BLaER1 (cell line): ENCODE measurements around the gene NT5C2.

ENCODE experiments used
- H3K27ac ChIP-seq: shearing (Covaris generic); formaldehyde crosslinking; 2 replicates; pipeline ENCODE4 v1.8.1; 2022
- H3K27me3 ChIP-seq: shearing (Covaris generic); formaldehyde crosslinking; 2 replicates; pipeline ENCODE4 v1.8.1; 2022
- H3K36me3 ChIP-seq: shearing (Covaris generic); formaldehyde crosslinking; 2 replicates; pipeline ENCODE4 v1.8.1; 2022
- H3K4me1 ChIP-seq: shearing (Covaris generic); formaldehyde crosslinking; 2 replicates; pipeline ENCODE4 v1.8.1; 2022
- H3K4me2 ChIP-seq: shearing (Covaris generic); formaldehyde crosslinking; 2 replicates; pipeline ENCODE4 v1.8.1; 2022
- H3K4me3 ChIP-seq: shearing (Covaris generic); formaldehyde crosslinking; 2 replicates; pipeline ENCODE4 v1.8.1; 2022
- H3K9ac ChIP-seq: shearing (Covaris generic); formaldehyde crosslinking; 2 replicates; pipeline ENCODE4 v1.8.1; 2022
- H3K9me3 ChIP-seq: shearing (Covaris generic); formaldehyde crosslinking; 2 replicates; pipeline ENCODE4 v1.8.1; 2022
- H4K20me1 ChIP-seq: shearing (Covaris generic); formaldehyde crosslinking; 2 replicates; pipeline ENCODE4 v1.8.1; 2022
- Cebpa-rat ChIP-seq: shearing (Covaris generic); IDR thresholded peaks from 2 replicates; pipeline ENCODE4 v1.8.1; 2022

NT5C2 gene

DNA sequence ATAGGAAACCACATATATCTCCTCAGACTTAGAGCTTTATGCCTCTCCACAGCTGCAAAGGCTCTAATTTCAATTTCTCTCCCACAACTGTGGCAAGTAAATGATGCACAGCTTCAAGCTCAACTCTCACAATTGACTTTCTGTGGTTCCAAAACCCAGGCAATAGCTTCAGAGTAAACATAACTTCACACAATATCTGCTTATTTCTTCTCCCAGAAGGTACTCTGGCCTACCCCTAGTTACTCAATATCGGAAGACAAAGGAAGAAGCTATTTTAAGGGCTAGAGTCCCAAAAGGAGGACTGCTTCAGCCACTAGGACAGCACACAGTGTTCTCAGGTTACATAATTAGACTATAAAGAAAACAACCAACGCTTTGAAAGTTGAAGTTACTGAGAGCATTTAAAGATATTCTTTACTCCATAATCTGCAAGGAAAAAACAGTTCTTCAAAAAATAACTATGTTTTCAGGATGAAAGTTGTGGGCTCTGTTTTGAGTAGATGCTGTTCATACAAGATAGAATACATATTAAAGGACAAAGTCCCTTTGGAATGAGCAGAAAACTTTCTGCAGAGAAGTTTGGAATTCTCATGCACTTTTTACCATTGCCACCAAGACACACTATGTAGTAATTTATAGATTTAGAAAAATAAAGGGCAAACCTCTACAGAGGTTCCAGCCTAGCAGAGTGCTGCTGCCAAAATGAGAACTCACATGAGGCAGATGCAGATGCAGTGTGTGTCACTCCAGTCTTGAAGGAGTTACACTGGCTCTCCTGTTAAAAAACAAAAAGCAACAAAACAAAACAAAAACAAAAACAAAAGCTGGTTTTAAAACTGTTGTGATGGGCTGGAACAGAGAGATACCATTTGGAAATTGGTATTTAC lies 81.8 kb downstream of the NT5C2 start:
- Histone ChIP-seq H3K9me3 (no peaks in the 10 kb centered on the region), H3K4me1 (peaks cover 19% of the 10 kb centered on the region), H3K27me3 (no peaks in the 10 kb centered on the region), H3K9ac (no peak overlapping the region), H3K4me2 (peak overlapping the region; percentile 3; the same call in 1 of the 2 replicates), H3K27ac (no peak overlapping the region), H4K20me1 (peaks cover 96% of the 10 kb centered on the region), H3K4me3 (no peak overlapping the region), H3K36me3 (peaks cover 62% of the 10 kb centered on the region)
- no peak for TF ChIP-seq Cebpa-rat

DNA sequence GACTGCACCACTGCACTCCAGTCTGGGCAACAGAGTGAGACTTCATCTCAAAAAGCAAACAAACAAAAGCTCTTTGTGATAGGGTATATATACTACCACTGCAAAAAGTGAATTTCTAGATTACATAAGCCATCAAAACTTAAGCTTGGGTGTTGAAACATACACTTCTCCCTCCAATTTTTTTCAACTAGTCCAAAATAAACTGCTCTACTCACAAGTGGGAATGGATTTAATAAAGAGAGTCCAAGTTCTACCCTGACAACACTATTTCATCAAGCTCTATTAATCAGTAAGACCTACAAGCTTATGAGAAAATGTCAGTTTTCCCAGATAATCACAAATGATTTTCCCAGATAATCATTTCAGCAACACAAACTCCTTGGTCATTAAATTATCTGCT lies 82.7 kb downstream of the NT5C2 start:
- H3K27me3 ChIP-seq = no peaks in the 10 kb centered on the region
- H3K36me3 ChIP-seq = peaks cover 65% of the 10 kb centered on the region
- H4K20me1 ChIP-seq = peaks cover 98% of the 10 kb centered on the region
- no peak overlapping the region for H3K27ac ChIP-seq
- H3K4me1 ChIP-seq = peaks cover 19% of the 10 kb centered on the region
- H3K9me3 ChIP-seq = no peaks in the 10 kb centered on the region
- H3K9ac ChIP-seq = no peak overlapping the region
- no peak overlapping the region for H3K4me3 ChIP-seq
- H3K4me2 ChIP-seq = no peak overlapping the region
- TF ChIP-seq Cebpa-rat = no peak

DNA sequence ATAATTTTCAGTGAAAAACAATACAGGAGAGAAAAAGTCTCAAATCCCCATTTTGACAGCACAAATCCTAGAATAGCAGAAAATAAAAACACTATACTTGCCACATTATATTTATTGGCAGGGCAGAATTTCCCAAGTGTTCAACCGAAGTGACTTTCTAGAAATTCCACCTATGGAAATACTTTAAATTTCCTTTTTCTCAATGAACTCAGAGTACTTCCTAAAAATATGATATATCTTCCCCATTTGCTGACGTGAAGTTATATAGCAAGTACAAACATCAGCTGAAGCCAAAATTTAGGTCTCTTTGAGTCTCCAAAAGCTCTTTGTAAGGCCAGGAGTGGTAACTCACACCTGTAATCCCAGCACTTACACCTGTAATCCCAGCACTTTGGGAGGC lies 83.3 kb downstream of the NT5C2 start:
- Histone ChIP-seq H3K27ac (no peak overlapping the region), H3K4me3 (no peak overlapping the region), H3K36me3 (peaks cover 62% of the 10 kb centered on the region), H3K9ac (no peak overlapping the region), H4K20me1 (peaks cover 94% of the 10 kb centered on the region), H3K9me3 (no peaks in the 10 kb centered on the region), H3K27me3 (no peaks in the 10 kb centered on the region), H3K4me1 (peaks cover 19% of the 10 kb centered on the region), H3K4me2 (no peak overlapping the region)
- TF ChIP-seq Cebpa-rat = no peak

DNA sequence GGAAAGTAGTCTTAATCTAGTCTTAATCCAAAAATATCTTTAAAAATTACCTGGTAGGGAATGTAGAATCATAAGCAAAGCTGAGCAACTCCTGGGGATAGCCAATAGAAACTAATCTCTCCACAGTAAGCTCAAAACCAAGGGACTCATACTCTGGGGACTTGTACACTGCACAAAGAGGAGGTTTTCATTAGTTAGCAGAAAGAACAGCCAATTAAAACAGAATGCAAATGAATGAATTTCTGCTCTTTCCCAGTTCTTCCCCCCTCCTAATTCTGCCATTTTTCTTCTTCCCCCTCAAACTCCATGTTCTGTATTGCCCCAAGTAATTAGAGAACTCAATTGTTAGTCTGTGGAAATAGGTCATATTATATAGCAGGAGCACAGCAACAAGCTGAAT lies 86.5 kb downstream of the NT5C2 start:
- no peak overlapping the region for H3K4me3 ChIP-seq
- peaks cover 8% of the 10 kb centered on the region; the same call in 1 of the 2 replicates for H3K4me1 ChIP-seq
- no peak for TF ChIP-seq Cebpa-rat
- no peaks in the 10 kb centered on the region for H3K27me3 ChIP-seq
- H3K9ac ChIP-seq = no peak overlapping the region
- H3K27ac ChIP-seq = no peak overlapping the region
- peaks cover 96% of the 10 kb centered on the region for H4K20me1 ChIP-seq
- no peak overlapping the region for H3K4me2 ChIP-seq
- peaks cover 73% of the 10 kb centered on the region for H3K36me3 ChIP-seq
- H3K9me3 ChIP-seq = no peaks in the 10 kb centered on the region

DNA sequence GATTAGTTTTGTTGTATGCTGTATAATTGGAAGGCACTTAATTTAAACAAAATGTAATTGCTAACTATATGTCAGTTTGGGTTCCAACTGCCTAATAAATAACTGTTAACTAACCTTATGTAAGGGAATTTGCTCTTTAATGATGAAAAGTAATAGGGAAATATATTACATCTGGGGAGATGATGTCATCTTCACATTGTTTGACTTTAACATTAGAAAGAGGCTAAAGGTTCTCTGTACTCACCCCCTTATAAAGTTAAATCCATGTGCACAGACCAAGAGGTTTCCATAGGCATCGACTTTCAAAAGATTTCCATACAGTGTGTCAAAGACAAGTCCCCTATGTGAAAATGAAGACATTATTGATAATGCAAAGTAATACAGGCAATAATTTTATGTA lies 87.6 kb downstream of the NT5C2 start:
- Histone ChIP-seq H3K4me2 (no peak overlapping the region), H3K9me3 (no peaks in the 10 kb centered on the region), H3K27me3 (no peaks in the 10 kb centered on the region), H3K36me3 (peaks cover 79% of the 10 kb centered on the region), H3K4me1 (no peaks in the 10 kb centered on the region), H3K27ac (no peak overlapping the region), H3K9ac (no peak overlapping the region), H4K20me1 (peaks cover 88% of the 10 kb centered on the region), H3K4me3 (no peak overlapping the region)
- TF ChIP-seq Cebpa-rat = no peak

DNA sequence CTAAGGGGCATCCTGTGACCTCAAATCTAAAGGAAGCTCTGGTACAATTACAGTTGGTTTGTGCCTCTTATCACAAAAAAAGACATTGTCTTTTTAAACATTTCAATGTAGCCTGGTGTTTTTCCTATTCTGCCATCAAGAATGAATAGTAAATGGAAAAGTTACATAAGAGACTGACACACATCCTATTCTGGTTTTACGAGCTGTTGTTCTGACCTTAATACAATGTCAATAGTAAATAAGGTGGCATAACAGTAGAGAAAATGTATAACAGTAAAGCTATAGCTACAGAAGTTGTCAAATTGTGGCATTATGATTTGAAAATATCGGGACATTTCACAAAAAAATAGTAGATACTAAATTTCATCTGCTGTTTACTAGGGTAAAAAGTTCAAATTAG lies 88.4 kb downstream of the NT5C2 start:
- H4K20me1 ChIP-seq = peaks cover 81% of the 10 kb centered on the region
- no peak overlapping the region for H3K4me3 ChIP-seq
- no peak overlapping the region for H3K27ac ChIP-seq
- H3K9me3 ChIP-seq = no peaks in the 10 kb centered on the region
- no peak for TF ChIP-seq Cebpa-rat
- peaks cover 79% of the 10 kb centered on the region for H3K36me3 ChIP-seq
- no peaks in the 10 kb centered on the region for H3K27me3 ChIP-seq
- H3K4me2 ChIP-seq = no peak overlapping the region
- H3K4me1 ChIP-seq = no peaks in the 10 kb centered on the region
- no peak overlapping the region for H3K9ac ChIP-seq

DNA sequence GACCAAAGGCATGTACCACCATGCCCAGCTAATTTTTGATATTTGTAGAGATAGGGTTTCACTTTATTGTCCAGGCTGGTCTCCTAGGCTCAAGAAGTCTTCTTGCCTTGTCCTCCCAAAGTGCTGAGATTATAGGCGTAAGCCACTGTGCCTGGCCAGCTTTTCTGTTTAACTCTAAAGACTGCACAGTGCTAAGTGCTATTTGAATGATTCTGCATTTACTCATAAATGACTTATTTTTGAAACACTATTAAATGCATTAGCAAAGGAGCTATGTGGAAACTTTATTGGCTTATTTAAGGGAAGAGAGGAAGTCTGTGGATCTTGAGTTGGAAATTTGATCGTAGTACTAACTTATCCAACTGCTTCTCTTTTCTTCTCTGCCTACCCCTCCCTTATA lies 89.1 kb downstream of the NT5C2 start:
- no peak overlapping the region for H3K27ac ChIP-seq
- no peak overlapping the region for H3K9ac ChIP-seq
- H3K4me3 ChIP-seq = no peak overlapping the region
- peaks cover 81% of the 10 kb centered on the region for H3K36me3 ChIP-seq
- peaks cover 73% of the 10 kb centered on the region for H4K20me1 ChIP-seq
- H3K4me2 ChIP-seq = no peak overlapping the region
- no peak for TF ChIP-seq Cebpa-rat
- no peaks in the 10 kb centered on the region for H3K27me3 ChIP-seq
- no peaks in the 10 kb centered on the region for H3K9me3 ChIP-seq
- H3K4me1 ChIP-seq = no peaks in the 10 kb centered on the region

DNA sequence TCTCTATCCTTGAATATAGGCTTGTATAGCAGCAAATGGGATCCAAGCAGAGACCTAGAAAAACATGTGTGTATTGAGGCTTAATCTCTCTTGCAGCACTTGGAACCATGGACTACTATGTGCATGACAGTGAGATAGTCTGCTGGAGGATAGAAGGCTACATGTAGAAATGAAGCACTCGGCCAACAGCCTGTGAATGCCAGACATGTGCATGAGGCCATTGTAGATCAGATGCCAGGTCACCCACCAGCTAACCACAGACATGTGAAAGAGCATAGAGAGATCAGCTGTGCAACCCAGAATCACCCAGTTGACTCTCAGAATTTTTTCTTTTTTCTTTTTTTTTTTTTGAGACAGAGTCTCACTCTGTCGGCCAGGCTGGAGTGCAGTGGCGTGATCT lies 90.9 kb downstream of the NT5C2 start:
- Histone ChIP-seq H3K4me3 (no peak overlapping the region), H3K9me3 (no peaks in the 10 kb centered on the region), H3K9ac (no peak overlapping the region), H3K4me1 (no peaks in the 10 kb centered on the region), H3K36me3 (peaks cover 85% of the 10 kb centered on the region), H3K27ac (no peak overlapping the region), H3K27me3 (no peaks in the 10 kb centered on the region), H4K20me1 (peaks cover 55% of the 10 kb centered on the region), H3K4me2 (no peak overlapping the region)
- no peak for TF ChIP-seq Cebpa-rat

DNA sequence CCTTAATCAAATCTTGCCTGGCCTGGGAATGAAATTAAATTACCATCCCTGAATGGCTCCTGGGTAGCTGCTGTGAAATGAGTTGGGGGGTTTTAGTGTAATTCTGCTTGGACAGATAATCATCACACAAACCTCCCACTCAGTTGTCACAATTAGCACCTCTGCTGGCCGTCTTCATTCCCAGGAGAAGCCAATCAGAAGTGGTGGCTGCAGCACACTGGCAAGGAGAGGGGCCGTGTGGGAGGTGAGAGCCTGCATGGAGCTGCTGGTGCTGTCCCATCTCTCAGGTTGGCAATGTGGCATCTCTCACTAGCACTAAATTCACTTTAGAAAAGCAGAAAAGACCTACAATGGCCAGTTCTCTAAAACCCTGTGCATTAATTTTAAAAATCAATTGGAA lies 92.5 kb downstream of the NT5C2 start:
- peaks cover 40% of the 10 kb centered on the region for H4K20me1 ChIP-seq
- H3K9ac ChIP-seq = no peak overlapping the region
- no peak overlapping the region for H3K27ac ChIP-seq
- no peak overlapping the region for H3K4me2 ChIP-seq
- no peak for TF ChIP-seq Cebpa-rat
- no peaks in the 10 kb centered on the region for H3K9me3 ChIP-seq
- no peak overlapping the region for H3K4me3 ChIP-seq
- no peaks in the 10 kb centered on the region for H3K27me3 ChIP-seq
- H3K36me3 ChIP-seq = peaks cover 92% of the 10 kb centered on the region
- H3K4me1 ChIP-seq = no peaks in the 10 kb centered on the region

DNA sequence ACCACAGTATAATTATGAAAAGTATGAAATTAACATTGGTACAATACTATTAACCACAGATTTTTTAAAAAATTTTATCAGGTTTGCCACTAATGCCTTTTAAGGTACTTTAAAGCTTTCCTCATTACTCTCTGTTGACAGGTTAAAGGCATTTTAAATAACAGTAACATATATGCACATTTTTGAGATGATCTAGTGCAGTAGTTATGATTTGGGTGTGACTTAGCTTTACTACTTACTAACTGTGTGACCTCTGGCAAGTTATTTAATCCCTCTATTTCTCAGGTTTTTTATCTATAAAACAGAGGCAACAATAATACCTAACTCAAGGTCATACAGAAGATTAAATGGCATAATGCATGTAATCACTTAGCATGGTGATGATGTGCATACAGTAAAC lies 94.8 kb downstream of the NT5C2 start:
- Histone ChIP-seq H4K20me1 (peaks cover 20% of the 10 kb centered on the region), H3K4me2 (no peak overlapping the region), H3K27ac (no peak overlapping the region), H3K36me3 (peaks cover 96% of the 10 kb centered on the region), H3K27me3 (no peaks in the 10 kb centered on the region), H3K9me3 (no peaks in the 10 kb centered on the region), H3K4me1 (no peaks in the 10 kb centered on the region), H3K4me3 (no peak overlapping the region), H3K9ac (no peak overlapping the region)
- TF ChIP-seq Cebpa-rat = no peak
